Hippocampal formation (tissue), 2 donors: ENCODE results near the gene PIP4K2A.

Source experiments
- DNase-seq, 2 donors: peaks; one replicate each; lab custom pipeline; 2025; lab: John Stamatoyannopoulos, UW

PIP4K2A gene

GRCh38 chr10:22666287-22667092 is 47.9 kb downstream of the PIP4K2A start:
- no peak for DNase-seq

GRCh38 chr10:22665329-22665728 is 49.0 kb downstream of the PIP4K2A start:
- no peak for DNase-seq

GRCh38 chr10:22662733-22663330 is 51.5 kb downstream of the PIP4K2A start:
- DNase-seq: no peak

- no peak for DNase-seq
These were observed 54.5 kb downstream of the PIP4K2A start for GRCh38 chr10:22659866-22660265.

GRCh38 chr10:22658745-22659410 is 55.5 kb downstream of the PIP4K2A start:
- DNase-seq: no peak

- no peak for DNase-seq
These were observed 56.7 kb downstream of the PIP4K2A start for GRCh38 chr10:22657566-22658225.

GRCh38 chr10:22657024-22657423 is 57.4 kb downstream of the PIP4K2A start:
- no peak for DNase-seq

- no peak for DNase-seq
These were observed 58.3 kb downstream of the PIP4K2A start for GRCh38 chr10:22656036-22656435.

GRCh38 chr10:22655312-22655981 is 58.9 kb downstream of the PIP4K2A start:
- DNase-seq: no peak

- DNase-seq: no peak
These were observed 61.3 kb downstream of the PIP4K2A start for GRCh38 chr10:22652988-22653481.

- DNase-seq: no peak
These were observed 63.0 kb downstream of the PIP4K2A start for GRCh38 chr10:22651276-22651980.

- no peak for DNase-seq
These were observed 64.4 kb downstream of the PIP4K2A start for GRCh38 chr10:22649994-22650393.

GRCh38 chr10:22649390-22649841 is 65.0 kb downstream of the PIP4K2A start:
- DNase-seq: no peak

- DNase-seq: no peak
These were observed 65.8 kb downstream of the PIP4K2A start for GRCh38 chr10:22648547-22648961.

- DNase-seq: no peak
These were observed 67.1 kb downstream of the PIP4K2A start for GRCh38 chr10:22647244-22647643.

GRCh38 chr10:22646388-22646853 is 68.0 kb downstream of the PIP4K2A start:
- no peak for DNase-seq

GRCh38 chr10:22644222-22644621 is 70.2 kb downstream of the PIP4K2A start:
- no peak for DNase-seq

- no peak for DNase-seq
These were observed 70.6 kb downstream of the PIP4K2A start for GRCh38 chr10:22643775-22644174.

GRCh38 chr10:22643116-22643515 is 71.3 kb downstream of the PIP4K2A start:
- no peak for DNase-seq

GRCh38 chr10:22641743-22642142 is 72.6 kb downstream of the PIP4K2A start:
- DNase-seq: no peak

GRCh38 chr10:22640359-22640758 is 74.0 kb downstream of the PIP4K2A start:
- no peak for DNase-seq
